Activated CD4-positive, alpha-beta T cell treated with anti-CD3 and anti-CD28 coated beads for 1 hour (primary cell): ENCODE data around the gene HOXA3.

Experiments
- DNase-seq: peaks from one replicate; pipeline ENCODE4 v3.0.0-alpha.2; 2020

Gene HOXA3

DNA sequence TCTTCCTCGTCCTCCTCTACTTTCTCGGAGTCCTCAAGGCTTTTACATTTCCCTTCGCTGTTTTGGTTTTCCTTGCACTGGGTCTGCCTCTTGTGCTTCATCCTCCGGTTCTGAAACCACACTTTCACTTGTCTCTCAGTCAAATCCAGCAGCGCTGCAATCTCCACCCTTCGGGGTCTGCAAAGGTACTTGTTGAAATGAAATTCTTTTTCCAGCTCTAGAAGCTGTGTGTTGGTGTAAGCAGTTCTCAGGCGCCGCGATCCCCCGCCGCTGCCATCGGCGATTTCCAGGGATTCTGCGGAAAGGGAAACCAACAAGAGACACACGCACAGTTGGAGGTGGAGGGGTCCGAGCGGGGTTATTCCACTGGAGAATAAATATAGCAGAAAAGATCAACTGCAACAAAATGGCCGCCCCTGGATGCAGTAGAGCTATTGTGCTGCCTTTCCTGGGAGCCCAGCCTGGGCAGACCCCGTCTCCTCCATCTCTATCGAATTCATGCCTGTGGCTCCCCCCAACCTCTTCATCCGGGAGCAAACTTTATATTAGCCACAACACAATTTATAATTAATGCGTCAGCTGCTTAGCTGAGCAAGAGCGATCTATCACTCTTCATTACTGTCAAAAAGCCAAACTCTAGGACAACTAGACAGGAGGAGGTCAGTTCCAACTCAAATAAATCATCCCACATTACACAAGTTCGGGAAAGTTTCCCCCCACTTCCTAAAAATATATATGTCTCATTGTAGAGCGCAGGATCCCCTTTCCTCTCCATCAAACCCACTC, 51.0 kb downstream of the HOXA3 start:
- no peak for DNase-seq

DNA sequence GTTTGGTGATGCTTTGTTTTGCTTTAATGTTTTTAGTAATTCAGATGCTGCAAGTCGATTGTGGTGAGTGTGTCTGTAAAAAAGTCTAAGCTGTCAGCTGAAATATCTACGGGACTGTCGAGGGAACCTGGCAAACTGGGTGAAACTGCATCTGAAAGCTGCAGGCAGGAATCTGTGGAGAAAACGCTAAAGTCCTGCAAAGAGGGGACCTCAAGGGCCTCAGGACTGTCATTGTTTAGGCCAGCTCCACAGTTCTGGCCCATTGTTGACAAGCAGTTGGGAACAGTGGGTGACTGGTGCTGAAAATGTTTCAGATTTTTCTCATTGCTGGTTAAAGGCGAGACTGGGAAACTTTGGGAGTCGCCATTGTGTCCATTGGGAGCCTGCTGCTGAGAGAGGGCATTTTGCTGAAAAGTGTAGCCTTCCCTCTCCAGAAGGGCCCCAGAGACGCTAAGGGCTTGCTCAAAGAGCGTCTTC, 51.7 kb downstream of the HOXA3 start:
- DNase-seq, result no peak

DNA sequence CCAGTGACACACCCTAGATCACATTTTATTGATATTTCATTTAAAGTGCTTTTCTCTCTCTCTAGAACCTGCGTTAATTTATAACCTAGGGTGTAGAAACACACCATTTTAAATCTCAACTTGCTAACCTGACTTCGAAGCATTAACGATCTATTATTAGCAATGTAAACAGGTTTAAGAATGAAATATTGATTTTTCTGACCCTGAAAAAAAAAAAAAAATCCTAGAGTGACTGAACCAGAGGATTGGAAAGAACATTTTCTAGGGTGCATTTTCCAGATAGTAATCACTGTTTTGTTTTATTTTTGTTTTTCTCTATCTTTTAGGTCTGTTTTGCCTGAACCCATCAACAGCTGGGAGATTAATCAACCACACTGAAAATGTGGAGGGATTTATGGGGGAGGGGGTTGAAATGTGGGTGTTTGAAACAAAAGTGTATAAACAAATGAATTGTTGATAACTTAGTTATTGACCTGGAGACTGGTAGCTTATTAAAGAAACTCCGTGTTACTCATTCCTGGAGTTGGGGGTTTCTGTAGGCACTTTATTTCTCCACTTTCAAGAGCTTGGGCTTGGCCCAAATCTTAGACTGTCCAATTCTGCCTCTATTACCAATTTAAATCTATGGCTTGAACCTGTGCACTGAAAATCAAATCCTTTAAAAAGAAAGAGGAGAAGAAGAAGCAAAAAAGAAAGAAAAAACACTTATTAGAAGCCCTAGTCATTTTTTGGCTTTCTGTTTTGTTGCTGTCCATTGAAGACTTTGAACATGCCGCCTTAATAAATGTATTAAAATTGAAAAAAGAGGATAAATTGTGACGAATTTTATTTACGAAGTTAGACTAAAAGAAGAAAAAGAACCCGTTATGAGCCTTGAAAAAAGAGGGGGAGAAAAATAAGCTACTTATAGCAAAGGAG, 52.7 kb downstream of the HOXA3 start:
- no peak for DNase-seq

DNA sequence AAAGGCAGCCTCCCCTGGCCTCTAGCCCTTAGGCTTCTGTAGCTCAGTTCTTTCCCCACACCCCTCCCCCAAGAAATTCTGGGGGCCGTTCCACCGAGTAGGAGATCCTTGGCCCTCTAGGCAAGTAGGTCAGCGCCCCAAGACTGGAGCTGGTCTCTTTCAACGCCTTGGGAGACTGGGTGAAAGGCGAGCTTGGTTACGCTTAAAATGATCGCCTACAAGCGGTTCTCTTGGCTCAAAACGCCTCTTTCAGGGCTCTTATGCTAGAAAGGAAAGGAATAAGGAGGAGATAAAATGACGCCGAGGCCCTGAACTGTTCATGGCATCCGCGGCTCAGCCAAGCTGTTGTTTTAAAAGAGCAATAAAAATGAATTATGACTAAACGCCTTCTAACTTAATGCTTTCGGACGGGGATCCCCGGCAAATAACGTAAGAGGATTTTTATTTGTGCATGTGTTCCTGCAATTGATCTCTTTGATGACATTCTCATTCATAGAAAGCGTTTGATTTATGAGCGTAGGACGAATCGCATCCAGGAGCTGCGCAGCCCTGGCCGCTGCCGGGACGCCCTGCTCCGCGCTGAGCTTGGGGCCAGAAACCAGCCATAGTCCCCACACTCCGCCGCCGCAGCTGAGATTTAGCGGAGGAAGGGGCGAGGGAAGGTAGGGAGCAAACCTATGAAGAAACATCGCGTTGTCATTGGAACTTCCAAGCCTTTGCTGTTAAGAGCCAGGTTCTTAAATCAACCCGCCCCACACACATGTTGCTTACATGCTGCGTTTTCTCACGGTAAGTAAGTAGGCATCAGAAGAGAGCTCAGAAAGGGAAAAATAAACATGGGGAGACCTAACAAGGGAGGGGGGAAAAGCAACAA, 53.6 kb downstream of the HOXA3 start:
- no peak for DNase-seq

DNA sequence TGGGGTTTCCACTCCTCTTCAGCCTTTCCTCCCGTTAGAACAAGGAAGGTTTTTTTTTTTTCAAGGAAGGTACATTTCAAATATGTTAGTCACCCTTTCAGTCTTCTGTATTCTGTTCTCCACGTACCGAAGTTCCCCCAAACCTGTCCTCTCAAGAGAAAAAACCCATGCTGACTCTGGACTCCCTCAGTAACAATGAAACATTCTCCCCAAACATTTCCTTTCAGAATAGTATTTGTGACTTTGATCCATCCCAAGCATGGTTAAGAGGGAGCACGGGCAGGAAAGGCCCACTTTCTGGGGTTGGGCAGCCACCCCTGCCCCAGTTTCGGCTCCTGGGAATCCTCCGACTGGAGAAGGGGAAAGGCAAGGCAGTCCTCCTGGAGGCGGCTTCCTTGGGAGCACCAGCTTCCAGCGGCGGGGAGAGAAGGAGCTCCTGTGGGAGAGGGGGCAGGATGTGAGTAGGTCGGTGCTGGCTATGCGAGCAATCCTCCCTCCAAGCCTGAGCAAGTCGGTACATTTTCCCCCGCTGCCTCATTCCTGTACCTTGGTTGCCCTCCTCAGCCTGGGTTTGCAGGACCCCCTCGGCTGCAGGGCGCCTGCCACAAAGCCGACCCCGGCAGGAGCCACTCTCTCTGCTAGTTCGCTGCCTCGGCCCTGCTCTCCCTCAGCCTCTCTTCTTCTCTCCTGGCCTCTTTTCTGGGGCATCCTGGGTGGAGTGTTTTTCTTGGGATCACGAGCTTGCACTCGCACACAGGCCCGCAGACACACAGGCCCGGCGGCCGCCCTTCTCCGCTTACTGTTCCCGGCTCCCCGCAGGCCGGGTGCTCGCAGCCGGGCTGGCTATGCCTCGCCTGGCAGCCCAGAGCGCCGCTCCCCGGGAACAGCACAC, 54.5 kb downstream of the HOXA3 start:
- no peak for DNase-seq

DNA sequence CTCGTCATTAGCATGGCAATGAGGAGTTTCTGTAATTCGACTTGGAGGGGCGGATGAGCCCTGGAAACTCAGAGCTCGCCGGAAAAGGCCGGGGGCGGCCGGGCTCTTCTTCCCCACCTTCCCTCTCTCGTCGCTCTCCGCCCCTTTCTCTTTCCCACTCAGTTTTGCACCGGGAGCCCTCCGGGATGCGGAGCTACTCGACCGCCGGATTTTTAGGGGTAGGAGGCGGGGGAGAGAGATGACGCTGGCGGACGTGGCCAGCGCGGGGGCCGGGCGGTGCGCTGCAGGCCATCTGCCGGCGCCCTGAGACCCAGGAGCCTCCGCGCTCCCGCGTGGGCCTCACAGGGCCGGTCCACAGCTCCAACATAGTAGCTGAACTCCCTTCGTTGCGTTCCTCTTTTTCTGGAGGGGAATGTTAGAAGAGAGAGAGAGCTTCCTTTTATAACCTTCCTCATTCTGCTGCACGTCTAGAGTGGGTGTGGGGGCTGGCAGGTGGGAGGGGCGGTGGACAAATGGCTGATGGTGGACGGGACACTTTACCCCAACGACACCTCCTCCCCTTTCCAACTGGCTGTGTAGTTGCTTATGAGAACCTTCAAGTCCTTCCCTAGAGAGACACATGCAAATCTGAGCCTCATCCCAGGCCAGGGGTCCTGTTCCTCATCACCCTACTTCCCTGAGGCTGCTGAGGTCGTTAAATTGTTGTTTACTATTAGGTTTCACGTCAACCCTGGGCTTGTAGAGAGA, 55.4 kb downstream of the HOXA3 start:
- DNase-seq, result no peak

DNA sequence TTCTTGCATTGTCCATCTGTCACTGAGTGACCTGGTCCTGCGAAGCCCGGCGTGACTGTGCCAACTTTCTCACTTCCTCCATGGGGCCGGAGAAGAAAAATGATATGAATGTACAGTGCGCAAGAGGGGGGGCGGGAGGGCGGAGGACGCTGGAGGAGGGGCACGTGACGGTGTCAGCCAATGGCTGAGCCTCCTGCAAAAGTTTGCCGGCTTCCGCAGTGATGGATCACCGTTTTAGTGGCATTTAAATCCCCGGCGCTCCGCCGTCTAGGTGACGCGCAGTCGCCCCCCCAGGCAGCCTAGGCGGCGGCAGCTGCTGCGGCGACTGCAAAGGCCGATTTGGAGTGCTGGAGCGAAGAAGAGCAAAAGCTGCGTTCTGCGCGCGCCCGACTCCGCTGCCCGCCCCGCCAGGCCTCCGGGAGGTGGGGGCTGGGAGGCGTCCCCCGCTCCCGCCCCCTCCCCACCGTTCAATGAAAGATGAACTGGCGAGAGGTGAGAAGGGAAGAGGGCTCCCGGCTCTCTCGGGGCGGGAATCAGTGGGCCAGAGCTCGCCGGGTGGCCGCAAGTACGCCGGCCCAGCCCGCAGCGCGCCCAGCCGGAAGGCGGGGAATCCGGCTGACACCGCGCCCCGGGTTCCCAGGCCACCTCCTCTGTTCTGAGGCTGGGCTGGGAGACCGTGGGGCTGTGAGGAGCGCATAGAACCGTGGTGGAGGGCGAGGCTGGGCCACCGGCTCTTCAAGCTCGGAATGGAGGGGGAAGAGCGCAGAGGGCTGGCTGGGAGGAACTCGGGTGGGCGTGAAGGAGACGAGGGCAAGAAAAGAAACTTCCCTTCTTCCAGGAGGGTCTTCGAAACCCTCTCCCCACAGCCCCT, 56.3 kb downstream of the HOXA3 start, which contains the start of gene HOXA1:
Gene HOXA1 (minus strand): TSS at position 104 of the 871 bp plus-strand sequence. CDS start 88 bp downstream, at position 16.
- DNase-seq, result peak; percentile 54

DNA sequence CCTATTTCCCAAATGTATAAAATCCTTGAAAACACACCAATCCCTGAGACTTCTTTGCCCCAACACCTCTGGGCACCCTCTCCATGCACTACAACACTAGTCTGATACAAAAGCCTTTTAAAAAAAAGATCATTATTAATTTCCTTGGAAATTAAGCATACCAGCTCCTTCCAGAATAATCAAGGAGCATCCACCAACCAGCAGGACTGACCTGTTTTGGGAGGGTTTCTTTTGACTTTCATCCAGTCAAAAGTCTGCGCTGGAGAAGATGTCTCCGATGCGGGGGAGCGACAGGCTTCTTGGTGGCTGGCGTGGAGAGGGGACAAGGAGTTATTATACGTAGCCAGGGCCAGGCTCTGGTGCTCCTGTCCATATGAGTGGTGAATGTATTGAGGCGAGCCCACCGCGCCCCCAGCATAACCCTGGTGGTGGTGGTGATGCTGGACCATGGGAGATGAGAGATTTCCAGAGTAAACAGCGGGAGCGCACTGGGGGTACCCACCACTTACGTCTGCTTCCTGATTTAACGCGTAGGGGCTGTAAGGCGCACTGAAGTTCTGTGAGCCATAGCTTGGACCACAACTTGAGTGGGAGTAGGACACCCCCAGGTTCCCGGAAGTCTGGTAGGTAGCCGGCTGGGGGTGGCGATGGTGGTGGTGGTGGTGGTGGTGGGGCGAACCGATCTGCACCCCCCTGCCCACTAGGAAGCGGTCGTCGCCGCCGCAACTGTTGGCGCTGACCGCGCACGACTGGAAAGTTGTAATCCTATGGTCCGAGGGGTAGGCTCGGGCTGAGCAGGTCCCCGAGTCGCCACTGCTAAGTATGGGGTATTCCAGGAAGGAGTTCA, 57.1 kb downstream of the HOXA3 start:
- DNase-seq, result no peak

DNA sequence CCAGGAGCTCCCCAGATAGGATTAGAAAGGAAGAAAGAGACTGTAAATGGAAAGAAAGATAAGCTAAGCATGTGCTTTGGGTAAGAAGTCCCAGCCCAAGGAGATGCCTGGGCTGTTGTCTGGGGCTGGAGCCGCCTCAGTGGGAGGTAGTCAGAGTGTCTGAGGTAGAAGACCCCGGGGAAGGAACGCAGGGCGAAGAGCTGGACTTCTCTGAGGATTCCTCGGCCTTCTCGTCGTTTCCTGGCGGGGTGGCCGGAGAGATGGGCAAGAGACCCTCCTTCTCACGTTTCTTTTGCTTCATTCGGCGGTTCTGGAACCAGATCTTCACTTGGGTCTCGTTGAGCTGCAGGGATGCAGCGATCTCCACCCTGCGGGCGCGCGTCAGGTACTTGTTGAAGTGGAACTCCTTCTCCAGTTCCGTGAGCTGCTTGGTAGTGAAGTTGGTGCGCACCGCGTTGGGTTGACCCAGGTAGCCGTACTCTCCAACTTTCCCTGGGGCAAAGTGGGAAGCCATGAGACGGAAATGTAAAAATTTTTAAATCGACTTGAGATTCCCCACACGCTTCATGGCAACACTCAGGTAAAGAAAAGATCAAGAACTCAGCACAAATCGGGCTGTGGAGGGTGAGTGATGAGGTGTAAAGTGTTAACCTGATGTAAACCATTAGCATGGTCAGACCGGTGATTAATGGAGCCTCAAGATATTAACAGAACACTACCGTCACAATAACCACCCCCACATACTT, 57.9 kb downstream of the HOXA3 start:
- no peak for DNase-seq

DNA sequence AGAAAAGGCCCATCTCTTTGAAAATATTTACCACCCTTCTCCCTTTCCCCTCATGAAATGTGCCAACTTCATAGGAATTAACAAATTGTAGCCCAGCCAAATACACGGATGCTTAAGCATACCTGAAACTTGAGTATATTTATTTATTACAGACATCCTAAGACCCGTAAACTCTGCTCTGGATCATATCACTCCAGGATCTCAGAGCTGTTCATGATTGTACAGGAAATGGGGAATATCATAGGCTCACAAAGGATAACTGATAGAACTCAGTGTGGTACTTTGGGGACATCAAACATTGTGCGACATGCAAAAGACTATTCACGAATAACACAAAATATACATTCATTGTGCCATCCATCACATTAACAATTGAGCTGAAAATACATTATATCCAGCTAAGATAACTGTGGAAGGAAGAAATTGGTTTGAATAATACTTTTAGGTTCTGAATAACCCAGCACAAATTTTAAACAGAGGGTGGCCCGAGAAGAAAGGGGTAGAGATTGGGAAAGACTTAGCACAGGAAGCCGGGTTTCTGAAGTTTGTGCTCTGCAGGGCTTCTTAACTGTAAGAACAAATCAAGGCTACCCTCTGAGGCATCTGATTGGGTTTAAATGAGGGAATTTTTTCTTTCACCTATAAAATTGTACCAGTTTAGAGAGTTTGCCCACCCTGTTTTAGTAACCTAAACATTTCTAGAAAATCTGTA, 59.0 kb downstream of the HOXA3 start:
- no peak for DNase-seq

DNA sequence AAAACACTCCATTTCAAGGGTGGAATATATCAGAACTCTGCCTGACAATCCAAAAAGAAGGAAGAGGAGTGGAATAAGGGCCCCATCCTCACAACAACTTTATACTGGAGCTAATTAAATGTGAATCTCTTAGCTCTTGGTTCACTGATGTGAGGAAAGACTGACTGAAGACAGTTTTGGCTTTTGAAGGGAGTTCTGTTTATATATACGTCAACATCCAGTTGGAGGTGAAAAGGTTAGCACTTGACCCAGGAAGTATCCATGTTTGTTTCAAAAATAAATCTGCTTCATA, 59.6 kb downstream of the HOXA3 start:
- DNase-seq, result no peak

DNA sequence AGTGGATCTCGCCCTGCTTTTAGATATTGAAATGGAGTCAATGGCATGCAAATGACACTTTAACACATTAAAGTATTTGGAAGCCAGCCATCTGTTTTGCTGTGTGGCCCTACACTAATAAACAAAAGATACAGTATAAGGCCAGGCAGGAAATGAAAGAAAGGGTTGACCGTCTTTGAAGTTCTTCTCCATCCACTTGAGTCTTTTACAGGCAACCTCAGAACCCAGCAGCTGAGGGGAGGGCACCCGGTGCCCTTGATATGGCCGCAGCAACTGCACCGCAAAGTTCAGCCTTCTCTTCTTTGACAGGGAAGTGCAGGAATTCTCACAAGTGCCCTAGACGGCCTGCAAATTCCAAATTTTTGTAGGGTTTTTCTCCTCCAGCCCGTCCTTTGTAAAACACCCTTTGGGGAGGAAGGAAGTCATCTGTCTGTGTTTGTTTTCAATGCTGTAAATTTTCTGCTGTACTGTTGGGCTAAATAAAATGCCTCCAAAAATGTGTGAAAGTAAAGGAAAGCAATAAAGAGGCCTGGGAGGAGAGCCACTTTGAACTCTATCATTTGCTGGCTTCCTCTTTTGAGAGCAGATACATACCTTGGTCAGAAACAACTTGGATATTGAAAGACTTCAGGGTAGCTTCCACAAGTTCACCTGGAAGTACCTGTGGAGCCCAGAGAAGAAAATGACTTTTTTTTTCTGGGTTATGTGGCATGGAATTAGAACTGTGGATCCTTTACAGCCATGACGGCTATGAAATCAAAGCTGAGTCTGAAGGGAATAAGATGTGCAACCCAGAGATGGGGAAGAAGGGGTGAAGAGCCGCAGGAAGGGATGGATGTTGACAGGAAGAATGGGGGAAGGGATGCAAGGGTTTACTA, 60.2 kb downstream of the HOXA3 start:
- DNase-seq, result no peak

DNA sequence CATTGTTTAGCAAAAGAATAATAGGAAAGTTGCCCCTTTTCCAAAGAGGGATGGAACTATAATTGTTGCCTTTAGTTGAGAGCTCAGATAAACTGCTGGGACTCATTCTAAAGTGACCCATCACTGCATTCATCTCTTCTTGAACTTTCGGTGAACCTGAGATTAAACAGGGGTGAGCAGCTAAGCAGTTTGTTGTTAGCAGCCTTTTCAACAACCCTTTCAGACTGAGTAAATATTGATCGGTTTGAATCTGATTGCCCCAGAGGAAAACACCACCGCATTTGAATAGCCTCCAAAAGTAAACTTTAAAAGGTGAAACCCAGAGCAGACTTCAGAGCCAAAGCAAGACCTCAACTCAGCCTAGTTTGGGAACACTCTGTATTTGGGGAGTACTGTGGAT, 61.3 kb downstream of the HOXA3 start:
- DNase-seq, result no peak

DNA sequence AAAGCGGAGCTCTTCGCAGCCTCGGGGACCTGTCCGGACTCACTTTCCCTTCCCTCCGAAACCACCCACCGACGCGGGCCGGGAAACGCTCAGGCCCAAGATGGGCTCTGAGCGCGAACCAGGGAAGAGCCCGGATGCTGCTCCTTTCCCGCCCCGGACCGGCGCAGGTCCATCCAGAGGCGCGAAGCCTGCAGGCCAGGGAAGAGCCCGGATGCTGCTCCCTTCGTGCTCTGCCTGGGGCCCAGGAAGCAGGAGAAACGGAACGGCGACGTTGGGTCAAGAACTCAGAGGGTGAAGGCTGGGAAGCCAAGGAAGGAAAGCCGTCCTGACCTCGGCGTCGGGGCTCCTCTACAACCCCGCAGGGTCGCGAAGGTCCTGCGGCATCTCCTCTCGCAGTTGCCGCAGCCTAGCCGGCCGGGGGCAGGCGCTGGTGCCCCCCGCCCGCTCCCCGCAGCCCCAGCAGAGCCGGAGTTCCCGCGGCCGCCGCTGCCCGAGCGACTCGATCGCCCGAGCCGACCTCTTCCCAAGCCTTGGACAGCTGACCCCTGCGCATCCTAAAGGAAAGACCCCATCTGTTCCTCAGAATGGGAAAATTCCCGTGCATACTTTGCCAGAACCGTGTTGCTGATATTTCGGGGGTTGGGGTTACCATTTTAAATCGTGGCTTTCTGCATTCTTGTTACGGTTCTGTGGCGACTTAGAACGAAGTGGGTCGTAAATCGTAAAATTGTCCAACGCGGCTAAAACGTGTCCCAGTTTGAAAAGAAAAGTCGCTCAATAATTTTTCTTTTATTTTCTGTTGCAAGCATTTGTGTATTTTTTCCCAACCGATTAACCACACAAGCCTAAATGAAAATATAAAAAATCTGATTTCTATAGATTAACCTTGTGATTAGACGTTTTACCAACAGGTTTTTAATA, 64.1 kb downstream of the HOXA3 start:
- DNase-seq, result no peak

DNA sequence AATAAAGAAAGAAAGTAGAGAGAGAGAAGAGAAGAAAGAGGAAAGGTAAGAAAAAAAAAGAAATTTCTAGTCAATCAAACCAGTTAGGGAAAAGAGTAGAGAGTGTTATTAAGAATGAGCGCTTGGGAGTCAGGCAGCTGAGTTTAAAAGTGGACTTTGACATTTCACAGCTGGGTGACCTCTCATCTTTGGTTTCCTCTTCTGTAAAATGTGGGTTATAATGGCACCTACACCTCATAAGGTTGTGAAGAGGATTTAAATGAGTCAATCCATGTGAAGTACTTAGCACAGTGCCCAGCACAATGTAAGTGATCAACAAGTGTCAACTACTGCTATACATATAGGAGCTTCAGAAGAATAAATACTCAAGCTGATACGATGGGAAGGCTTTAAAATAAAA, 68.7 kb downstream of the HOXA3 start:
- no peak for DNase-seq

DNA sequence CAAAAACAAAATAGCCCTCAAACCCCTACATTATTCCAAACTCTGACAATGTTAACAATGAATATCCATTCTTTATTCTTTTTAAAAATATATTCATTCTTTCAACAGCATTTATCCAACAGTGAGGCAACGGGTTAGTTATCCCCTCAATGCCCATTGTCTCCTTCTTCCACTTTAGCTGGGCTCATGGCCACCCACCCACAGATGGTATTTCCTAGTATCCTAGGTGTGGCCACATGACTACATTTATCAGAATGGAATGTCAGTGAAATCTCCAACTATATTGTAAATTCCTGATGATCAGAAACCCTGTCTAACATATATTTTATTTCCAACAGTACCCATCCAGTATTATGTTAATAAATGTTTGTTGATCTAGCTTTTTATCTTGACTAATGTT, 70.2 kb downstream of the HOXA3 start:
- DNase-seq, result no peak
